ENCODE data around the gene DHDDS.
"Not testable (repeated sequence)": the region's sequence is repeated elsewhere in the genome, so short reads cannot be mapped to it uniquely, and the experiment has no call there.

The DHDDS gene, protein sequence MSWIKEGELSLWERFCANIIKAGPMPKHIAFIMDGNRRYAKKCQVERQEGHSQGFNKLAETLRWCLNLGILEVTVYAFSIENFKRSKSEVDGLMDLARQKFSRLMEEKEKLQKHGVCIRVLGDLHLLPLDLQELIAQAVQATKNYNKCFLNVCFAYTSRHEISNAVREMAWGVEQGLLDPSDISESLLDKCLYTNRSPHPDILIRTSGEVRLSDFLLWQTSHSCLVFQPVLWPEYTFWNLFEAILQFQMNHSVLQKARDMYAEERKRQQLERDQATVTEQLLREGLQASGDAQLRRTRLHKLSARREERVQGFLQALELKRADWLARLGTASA

DNA sequence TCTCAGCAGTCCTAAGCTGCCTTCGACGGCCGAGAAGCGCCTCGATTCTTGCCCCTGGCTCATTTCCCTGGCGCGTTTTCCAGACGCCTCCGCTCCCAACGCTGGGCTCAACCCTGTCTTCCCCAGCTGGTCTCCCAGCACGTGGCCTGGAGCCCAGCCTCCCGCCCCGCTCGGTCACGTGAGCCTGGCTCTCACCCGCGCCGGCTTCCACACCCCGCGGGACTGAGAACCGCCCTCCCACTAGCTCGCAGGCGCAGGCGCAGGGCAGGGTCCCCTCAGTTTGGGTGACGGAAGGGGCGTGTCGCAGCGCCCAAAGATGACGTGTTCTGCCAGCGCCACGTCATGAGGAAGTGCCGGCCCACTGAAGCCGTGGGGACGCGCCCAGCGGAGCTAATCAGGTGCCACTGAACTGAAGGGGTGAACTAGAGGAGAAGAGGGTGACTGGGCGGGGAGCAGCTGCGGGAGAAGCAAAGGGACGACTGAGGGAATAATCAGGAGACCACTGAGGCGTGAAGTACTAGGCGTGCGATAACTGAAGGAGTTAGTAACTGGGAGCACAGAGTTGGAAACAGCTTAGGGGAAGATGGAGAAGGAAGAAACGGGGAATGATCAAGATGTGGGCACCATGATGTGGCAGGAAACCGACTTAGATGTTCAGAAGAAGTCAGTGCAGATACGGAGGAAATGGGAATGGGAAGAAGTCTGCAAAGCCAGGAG, at the start of gene DHDDS:
DHDDS (plus strand) TSS at position 343 of the 717 bp plus-strand sequence. CDS start 625 bp downstream, outside the sequence.
- FAIRE-seq, result peak; percentile 95

DNA sequence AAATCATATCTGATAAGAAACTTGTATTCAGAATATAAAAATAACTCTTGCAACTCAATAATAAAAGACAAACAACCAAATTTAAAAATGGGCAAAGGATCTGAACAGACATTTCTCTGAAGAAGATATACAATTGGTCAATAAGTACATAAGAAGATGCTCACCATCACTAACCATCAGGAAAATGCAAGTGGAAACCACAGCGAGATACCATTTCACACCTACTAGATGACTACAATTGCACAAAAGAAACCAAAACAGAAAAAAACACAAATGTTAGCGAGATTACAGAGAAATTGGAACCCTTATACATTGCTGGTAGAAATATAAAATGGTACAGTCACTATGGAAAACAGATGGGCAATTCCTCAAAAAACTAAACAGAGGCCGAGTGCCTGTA, 48.0 kb upstream of the DHDDS start:
- no peak for FAIRE-seq

DNA sequence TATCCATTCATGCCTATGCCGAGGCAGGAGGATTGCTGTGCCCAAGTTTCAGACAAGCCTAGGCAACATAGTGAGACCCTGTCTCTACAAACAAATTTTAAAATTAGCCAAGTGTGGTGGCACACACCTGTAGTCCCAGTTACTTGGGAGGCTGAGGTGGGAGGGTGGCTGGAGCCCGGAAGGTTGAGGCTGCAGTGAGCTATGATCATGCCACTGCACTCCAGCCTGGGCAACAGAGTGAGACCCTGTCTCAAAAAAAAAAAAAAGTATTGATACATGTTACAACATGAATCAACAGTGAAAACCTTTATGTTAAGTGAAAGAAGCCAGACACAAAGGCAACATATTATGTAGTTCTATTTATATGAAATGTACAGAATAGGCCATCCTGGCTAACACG, 47.1 kb upstream of the DHDDS start:
- FAIRE-seq, result not testable (repeated sequence)

DNA sequence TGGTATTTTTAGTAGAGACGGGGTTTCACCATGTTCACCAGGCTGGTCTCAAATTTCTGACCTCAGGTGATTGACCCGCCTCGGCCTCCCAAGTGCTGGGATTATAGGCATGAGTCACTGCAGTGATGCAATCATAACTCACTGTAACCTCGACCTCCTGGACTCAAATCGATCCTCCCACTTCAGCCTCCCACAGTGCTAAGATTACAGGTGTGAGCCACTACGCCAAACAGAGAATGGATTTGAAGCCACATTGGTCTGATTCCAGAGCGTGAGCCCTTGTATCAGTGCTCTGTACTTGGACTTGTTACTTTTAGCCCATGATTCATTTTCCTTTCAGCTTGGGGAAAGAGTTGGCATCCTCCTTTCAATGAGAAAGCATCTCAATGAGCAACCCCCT, 44.7 kb upstream of the DHDDS start:
- FAIRE-seq, result no peak

DNA sequence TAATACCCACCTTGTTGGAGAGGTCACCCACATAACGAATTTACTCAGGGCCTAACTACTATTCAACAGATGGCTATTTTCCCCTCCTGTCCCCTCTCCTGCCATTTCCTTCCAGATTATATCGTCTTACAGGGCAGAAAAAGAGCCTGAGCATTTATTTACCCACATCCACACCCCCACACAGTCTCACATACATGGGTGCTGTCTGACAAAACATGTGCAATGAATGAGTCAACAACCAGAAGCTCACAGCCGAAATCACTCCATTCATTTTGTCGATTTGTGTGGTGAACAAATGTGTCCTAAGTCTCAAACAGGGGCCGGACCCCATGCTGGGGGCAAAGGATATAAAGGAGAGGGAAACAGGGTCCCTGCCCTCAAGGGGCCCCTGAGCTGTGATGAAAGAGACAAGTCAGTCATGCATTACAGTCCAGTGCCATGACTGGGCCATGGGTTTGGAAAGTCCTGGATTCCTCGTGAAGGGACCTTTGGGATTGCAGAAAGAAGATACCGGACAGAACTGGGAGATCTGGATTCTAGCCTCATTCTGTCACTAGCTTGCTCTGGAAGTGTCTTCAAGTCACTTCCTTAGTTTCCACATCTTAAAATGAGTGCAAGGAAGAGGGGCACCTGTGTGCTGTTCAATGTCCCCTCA, 43.2 kb upstream of the DHDDS start:
- no peak for FAIRE-seq

DNA sequence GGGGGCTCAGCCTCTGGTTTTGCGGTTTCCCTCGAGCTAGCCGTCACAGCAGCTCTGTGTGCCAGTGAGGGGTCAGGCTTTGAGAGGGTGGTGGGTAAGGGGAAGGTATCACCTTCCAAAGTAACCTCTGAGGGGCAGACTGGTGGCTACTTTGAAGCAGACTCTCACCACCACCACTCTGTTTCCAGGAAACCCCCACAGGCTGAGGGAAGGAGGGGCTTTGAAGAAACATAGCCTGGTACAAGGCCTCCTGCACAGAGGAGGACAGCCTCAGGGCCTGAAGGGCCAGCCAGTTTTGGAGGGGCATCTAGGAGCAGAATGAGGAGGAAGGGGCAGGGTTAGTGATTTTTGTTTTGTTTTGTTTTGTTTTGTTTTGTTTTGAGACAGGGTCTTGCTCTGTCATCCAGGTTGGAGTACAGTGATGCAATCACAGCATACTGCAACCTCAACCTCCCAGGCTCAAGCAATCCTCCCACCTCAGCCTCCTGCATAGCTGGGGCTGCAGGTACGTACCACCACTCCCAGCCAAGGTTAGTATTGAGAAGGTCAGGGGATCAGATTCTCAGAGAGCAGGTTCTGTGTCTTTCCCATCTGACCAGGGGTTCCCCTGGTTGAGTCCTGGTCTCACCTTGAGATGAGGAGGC, 42.4 kb upstream of the DHDDS start:
- no peak for FAIRE-seq

- no peak for FAIRE-seq
These were observed 40.7 kb upstream of the DHDDS start for GRCh38 chr1:26391450-26391849.

DNA sequence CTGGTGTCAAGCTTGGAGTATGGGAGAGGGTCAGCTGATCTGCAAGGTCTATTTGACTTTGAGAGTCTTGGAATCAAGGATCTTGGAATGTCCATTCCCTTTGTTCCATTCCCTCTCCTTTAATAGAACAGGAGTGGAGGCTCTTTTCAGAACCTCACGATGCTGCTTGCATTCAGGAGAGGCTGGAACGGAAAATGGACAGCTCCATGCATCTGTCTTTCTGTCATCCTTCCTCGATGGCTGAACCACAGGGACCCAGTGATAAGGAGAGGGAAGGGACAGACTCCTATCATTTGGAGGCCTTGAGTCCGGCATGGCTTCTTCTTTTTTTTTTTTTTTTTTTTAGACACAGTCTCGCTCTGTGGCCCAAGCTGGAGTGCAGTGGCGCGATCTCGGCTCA, 36.4 kb upstream of the DHDDS start:
- FAIRE-seq, result no peak

DNA sequence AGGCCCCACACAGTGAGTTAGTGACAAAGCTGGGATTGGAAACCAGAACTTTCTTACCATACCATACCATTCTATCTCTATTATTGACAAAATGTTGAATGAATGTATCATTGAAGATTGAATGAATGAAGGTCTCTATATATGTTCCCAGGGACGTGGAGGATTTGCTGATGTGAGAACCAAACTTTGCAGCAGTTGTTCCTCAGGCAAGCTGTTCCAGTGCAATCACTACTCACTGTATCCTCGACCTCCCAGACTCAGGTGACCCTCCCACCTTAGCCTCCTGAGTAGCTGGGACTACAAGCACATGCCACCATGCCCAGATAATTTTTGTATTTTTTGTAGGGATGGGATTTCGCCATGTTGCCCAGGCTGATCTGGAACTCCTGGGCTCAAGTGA, 33.1 kb upstream of the DHDDS start:
- FAIRE-seq, result no peak

DNA sequence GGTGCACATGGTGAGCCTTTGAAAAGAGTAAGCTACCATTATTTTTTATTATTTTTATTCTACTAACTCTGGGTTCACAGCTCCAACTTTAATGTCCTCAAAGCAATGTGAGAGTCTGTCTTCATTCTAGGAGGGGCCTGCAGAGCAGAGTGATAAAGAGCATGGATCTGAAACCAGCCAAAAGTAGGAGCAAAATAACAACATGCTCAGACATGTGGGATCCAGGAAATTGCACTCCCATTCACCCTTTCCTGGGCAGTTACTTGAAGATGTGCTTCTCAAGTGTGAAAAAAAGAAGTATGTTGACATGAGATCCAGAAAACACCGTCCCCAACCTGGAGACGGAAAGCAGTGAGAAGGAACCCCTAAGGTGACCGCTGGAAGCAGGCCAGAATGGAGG, 30.2 kb upstream of the DHDDS start:
- FAIRE-seq, result no peak

- FAIRE-seq, result no peak
These were observed 28.5 kb upstream of the DHDDS start for GRCh38 chr1:26403656-26404055.

- no peak for FAIRE-seq
These were observed 27.5 kb upstream of the DHDDS start for GRCh38 chr1:26404641-26405040.

DNA sequence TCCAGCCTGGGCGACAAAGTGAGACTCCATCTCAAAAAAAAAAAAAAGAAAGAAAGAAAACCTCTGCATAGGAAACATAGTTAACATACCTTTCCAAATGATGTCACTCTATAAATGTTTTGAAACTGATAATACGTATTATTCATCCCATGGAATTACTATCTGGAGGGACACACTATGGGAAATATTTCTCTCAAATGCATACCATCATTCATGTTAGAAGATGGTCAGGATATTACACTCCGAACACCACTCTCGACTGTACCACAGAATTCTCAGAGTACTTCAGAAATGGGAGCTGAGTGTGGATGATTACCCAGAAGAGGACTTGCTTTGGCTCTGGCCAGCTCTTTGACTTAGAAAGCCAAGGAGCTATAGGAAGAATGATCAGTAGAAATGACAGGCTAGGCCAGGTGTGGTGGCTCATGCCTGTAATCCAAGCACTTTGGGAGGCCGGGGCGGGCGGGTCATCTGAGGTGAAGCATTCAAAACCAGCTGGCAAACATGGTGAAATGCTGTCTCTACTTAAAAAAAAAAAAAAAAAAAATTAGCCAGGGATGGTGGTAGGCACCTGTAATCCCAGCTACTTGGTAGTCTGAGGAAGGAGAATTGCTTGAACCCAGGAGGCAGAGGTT, 26.7 kb upstream of the DHDDS start:
- no peak for FAIRE-seq

DNA sequence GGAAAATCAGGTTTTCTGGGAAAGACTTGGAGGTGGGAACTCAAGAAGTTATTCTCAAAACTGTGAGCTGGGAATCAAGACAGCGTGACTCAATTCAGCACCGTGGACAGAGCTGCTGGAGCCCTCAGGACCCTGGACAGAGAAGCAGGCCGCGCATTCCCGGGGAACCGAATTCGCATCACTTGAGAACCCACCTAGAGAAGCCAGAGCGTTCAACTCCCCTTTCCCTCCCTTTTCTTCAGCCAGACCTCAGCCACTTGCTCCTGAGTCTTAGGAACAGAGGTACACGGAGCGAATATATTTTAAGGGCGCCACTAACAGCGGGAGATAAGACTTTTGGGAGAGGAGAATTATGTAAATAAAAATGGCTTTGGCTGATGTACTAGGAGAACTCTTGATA, 23.5 kb upstream of the DHDDS start:
- FAIRE-seq, result peak; percentile 35

GRCh38 chr1:26409191-26409807, 22.8 kb upstream of the DHDDS start:
- FAIRE-seq, result no peak

DNA sequence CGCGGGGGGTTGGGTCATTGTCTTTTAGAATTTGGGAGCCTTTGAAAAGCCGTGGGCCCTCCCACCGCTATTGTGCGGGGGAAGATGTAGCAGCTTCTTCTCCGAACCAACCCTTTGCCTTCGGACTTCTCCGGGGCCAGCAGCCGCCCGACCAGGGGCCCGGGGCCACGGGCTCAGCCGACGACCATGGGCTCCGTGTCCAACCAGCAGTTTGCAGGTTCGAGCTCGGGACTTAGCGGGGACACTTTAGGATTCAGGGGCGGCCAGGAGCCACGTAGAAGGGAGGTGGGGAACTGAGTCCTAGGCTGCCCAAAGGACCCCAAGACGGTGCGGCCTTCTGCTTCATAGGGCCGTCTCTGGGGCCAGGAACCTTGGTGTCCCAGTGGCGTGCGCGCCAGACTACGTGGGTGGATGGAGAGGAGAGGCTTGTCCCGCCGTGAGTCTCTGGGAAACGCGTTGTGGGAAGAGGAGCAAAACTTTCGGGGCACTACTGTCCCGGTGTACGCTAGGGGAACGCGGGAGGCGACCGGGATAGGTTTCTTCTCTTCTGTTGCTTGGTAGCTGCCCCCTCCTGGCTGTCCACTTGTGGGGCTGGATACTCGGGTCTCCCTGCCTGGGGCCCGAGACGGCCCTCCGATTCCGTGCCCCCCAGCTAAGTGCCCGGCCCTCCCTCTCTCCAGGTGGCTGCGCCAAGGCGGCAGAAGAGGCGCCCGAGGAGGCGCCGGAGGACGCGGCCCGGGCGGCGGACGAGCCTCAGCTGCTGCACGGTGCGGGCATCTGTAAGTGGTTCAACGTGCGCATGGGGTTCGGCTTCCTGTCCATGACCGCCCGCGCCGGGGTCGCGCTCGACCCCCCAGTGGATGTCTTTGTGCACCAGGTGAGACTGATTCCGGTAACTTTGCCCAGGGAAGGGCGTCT, 21.2 kb upstream of the DHDDS start, which contains the start of gene LIN28A:
LIN28A (plus strand) TSS at position 112 of the 918 bp plus-strand sequence; CDS start at position 187, 75 bp downstream.
- FAIRE-seq, result no peak

DNA sequence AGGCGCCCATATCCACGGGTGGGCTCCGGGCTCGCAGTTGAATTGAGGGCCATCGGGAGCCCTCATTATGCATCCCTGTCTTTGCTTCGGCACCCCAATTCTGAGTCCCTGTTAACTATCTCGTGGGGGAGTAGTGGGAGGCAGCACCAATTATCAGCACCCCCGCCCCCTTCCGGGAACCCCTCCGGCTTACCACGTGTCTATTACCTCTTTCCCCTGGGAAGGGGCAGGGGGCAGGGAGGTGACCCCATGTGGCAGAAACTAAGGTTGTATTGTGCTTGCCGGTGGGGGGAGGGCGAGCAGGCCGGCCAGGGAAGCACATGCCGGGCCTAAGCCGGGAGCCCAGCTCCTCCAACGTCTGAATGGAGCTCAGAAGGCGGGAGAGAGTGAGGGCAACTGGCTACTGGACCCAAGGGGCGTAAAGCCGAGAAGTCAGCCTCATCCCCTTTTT, 20.5 kb upstream of the DHDDS start:
- FAIRE-seq, result no peak

- no peak for FAIRE-seq
These were observed 19.8 kb upstream of the DHDDS start for GRCh38 chr1:26412180-26412840.

- FAIRE-seq, result no peak
These were observed 19.1 kb upstream of the DHDDS start for GRCh38 chr1:26413031-26413430.

DNA sequence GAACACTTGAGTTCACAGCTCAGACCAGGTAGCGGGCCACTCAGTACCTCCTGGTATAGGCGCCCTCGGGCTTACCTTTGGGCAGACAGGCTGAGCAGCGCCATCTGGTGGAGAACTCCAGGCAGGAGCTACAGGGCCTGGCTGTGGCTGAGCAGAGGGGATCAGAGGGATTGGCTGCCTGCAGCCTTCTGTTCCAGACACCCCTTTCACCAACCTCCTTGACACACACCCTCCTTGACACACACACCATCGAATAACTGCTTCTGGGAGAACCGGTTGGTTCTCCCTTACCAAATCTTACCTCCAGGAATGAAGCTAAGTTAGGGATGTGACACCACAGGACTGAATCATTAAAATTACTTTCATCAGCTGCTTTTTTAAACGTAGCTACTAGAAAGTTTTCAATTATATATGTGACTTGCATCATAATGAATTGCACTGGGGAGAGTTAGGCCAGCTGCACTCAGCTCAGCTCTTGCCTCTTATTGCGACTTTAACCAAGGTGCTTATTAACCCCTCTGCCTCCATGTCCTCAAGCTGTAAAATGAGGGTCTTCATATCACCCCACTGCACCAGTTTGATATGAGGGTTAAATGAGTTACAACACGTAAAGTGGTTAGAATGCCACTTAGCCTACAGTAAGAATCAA, 14.9 kb upstream of the DHDDS start:
- FAIRE-seq, result no peak
